Midbrain (tissue), 1 donor: ENCODE measurements around the gene CYP46A1.

Source experiments
- DNase-seq: peaks from one replicate; lab custom pipeline; 2025; lab: John Stamatoyannopoulos, UW

Gene CYP46A1

DNA sequence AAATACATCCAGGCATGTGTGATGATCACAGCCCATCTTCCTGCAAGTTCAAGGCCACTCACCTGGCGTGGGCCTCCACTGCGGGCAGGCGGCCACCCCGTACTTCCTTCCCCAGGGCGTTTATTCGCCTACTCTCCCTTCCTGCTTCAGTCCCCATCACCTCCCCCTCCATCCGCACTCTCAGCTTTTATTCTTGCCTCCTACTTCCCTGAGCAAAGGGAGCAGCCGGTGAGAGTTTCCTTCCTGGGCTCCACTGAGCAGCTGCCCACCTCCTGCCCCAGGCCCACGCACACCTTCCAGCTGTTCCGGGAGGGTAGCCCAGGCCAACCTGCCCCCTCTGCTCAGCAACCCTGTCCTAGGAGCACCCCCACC is 4.1 kb downstream of the CYP46A1 start:
- no peak for DNase-seq

DNA sequence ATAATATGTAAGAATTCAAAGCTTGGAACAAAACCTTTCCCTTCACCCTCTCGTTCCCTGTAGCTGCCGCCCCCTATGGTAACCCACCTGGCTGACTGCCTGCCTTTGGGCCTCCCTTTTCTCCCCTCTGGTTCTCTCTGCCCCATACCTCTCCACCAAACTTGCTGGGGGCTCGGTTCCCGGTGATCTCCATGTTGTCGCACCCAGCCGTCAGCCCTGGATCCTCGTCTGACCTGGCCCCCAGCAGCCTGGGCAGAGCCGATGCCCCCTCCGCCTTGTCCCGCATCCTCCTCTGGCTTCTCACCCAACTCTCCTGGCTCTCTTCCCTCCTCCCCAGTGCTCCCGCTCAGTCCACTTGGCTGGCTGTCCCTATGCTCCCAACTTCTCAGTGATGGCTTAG is 4.5 kb downstream of the CYP46A1 start:
- DNase-seq: no peak

DNA sequence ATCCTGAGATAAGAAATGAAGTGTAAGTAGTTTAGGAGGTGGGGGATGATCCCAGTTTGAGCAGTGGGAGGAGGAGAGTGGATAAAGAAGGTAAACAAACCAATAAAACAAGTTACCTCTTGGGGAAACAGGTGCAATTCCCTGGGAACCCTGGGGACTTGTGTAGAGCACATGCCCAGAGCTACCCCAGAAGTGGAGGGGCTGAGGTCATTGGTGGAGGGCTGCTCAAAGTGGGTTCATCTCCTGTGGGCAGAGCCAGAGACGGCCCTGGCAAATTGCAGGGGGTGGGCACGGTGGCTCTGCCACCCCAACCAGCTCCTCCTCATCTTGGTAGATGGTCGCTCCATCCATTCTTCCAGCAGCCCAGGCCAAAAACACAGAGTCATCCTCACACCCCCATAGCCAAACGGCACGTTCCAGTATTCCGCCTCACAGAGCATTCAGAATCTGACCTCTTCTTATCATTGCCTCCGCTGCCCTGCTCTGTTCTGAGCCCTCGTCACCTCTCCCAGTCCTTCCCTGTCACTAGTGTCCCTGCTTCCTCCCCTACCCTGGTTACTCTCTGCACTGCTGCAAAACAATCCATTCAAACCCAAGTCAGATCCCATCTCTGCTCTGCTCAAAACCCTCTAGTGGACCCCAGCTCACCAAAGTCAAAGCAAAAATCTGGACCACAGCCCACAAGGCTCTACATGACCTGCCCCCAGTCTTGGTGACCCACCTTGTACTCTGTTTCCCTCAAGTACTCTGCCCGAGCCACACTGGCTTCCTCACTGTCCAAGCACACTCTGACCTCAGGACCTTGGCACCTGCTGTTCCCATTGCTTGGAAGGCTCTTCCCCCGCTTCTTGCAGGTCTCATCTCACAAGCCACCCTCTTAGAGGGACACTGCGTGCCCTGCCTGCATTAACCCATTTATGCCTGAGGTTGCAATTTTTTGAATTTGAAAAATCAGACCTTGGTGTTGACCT is 5.5 kb downstream of the CYP46A1 start:
- DNase-seq: no peak

DNA sequence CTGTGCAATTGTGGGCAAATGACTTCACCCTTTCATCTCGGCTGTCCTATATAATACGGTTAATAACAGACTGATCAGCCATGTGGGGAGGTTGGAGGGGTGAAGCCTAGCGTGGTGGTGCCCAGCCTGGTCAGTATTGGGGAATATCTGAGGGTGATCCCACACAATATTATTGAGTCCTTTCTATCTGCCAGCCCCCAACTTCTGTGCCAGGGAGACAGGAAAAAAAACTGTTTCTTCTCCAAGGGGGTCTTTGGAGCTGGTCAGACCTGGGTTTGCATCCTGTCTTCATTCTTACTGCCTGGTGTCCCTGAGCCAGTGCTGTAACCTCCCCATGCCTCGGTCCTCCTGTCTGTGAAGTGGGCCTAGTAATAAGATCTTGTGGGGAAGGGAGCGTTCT is 6.5 kb downstream of the CYP46A1 start:
- DNase-seq: no peak

DNA sequence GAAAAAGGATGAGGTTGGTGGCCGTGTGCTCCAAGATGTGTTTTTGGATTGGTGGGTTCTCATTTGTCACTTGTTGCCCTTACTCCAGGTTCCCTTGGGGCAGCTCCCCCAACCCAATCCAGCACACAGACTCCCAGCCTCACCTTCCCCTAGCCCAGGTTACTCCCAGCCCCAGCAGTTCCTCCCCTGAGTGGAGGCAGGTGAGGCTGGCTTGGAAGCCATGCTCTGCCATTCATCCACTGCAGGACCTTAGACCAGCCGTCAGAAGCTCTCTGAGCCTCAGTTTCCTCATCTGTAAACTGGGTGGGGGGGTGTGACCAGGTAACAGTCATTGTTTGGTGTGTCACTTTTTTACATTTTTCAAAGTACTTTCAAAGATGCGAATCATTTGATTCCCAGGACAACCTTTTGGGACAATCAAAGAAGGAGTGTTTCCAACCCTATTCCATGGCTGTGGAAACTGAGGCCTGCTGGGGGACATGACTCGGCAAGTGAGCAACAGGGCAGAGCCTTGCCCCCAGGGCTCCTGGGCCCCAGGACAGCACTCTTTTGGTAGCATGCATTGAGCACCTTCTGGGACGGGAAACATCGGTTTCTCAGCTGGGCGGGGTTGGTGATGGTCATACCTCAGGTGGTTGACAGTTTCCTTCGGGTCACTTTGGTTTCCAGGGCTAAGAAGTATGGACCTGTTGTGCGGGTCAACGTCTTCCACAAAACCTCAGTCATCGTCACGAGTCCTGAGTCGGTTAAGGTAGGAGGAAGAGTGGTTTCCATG is 7.2 kb downstream of the CYP46A1 start:
- no peak for DNase-seq

DNA sequence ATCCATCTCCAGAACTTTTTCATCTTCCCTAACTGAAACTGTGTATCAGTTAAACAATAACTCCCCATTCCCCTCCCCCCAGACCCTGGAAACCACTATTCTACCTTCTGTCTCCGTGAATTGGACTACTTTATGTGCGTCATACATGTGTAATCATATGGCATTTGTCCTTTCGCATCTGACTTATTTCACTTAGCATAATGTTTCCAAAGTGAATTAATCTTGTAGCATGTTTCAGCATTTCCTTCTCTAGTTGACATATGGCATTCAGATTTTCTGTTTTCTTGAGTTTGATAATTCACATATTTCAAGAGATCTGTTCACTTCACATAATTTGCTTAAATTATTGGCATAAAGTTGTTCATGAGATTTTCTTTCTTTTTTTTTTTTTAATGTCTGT is 9.8 kb downstream of the CYP46A1 start:
- DNase-seq: no peak

DNA sequence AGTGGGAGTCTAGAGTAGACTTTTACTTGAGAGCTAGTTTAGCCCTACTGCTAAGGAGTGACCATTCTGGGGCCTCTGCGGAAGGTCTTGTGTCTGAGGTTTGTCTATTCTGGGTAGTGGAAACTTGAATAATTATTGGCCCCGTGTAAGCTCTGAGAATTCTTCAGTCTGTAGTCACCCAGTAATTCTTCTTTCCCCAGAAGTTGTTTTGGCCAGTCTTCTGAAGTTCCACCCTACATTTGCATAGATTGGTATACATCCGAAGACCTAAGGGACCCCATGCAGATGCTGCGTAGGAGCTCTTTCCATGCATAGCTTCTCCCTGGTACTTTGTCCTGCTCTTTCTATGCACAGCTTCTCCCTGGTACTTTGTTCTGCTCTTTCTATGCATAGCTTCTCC is 12.8 kb downstream of the CYP46A1 start:
- no peak for DNase-seq

DNA sequence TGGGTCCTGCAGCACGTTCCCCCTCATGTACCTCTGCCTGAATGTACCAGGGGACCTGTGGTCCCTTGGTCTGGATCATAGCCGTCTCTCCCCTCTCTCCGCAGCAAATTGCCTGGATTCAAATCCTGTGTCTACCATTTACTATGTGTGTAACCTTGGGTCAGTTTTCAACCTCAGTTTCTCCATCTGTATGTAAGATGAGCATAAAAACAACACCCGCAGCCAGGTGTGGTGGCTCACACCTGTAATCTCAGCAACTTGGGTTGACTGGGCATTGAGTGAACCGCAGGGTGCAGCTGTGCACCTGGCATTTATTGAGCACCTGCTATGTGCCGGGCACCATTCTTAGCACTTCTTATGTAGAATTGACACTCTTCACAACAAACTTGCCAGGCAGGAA is 14.1 kb downstream of the CYP46A1 start:
- no peak for DNase-seq

DNA sequence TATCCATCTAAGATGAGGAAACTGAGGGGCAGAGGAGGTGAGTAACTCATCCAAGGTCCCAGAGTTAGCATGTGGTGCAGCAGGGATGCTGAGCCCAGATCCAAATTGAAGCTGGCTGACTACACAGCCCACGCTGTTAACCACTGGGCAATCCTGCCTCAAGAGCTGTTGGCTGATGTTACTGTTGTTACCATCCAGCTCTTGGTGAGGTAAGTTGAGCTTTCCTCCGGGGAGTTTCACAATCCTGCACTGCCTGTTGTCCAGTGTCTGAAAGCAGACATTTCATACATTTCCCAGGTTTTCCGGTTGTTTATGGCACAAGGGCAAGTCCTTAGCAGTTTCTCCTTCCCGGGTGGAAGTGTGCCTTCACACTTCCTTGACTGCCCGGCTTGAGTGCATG is 14.5 kb downstream of the CYP46A1 start:
- DNase-seq: no peak

DNA sequence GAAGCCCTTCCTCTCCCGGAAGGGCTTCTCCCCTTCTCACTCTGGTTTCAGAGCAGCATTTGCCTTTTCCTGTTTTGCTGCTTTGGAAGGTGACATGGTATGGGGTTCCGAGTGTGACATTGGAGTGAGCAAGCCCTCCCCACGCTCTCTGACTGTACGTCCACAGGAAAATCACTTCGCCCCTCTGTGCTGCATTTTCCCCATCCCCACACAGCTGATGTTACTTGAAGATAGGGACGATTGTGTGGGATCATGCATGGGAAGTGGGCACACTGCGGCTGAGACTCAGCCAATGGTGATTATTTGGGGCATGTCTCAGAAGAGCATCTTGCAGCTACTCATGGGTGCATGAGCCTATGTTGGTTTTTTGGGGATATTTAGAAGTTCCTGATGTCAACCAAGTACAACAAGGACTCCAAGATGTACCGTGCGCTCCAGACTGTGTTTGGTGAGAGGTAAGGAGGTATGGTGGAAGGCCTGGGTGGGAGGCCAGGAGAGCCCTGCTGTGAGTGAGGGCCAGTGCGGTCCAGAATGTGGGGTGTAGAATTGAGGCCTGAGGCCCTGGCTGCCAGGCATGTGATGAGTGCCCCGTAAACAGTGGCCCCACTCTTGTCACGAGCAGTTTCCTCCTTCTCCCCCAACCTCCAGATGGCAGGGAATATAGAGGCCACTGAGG is 15.1 kb downstream of the CYP46A1 start:
- DNase-seq: no peak

DNA sequence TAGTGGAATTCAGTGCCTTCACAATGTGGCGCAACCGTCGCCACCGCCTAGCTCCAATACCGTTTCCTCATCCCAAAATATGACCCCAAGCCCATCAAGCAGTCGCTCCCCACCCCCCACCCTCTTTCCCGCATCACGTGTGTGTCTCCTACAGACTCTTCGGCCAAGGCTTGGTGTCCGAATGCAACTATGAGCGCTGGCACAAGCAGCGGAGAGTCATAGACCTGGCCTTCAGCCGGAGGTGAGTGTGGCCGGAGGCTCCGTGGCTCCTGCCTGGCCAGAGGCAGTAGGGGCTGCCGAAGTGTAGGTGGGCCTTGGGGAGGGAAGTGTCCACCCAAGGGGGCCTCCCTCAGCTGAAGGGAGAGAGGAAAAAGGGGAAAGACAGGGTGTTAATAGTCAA is 15.8 kb downstream of the CYP46A1 start:
- DNase-seq: no peak

DNA sequence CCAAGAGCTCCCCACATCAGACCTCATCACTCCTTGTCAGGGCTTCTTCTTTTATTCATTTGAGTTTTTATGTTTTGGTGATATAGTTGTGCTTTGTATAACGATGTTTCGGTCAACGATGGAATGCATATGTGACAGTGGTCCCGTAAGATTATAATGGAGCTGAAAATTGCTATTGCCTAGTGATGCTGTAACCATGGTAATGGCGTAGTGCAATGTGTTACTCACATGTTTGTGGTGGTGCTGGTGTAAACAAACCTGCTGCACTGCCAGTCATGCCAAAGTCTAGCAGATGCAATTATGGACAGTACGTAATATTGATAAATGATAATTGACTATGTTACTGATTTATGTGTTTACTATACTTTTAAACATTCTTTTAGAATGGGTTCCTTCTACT is 16.3 kb downstream of the CYP46A1 start:
- no peak for DNase-seq

DNA sequence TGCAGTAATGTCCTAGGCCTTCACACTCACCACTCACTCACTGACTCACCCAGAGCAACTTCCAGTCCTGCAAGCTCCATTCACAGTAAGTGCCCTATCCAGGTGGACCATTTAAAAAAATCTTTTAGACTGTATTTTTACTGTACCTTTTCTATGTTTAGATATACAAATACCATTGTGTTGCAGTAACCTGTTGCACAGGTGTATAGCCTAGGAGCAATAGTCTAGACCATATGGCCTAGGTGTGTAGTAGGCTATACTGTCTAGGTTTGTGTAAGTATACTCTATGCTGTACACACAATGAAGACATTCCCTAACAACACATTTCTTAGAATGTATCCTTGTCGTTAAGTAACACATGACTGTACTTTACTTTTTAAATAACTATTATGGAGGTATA is 17.2 kb downstream of the CYP46A1 start:
- DNase-seq: no peak

DNA sequence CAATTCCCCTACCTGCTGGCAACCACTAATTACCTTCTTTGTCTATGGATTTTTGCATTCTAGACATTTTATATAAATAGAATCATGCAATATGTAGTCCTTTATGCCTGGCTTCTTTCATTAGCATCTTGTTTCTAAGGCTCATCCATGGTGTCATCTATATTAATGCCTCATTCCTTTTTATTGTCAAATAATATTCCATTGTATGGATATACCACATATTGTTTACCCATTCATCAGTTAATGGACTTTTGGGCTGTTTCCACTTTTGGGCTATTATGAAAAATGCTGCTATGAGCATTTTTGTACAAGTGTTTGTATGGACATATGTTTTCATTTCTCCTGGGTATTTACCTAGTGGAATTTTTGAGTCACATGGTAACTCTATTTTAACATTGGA is 18.0 kb downstream of the CYP46A1 start:
- no peak for DNase-seq

DNA sequence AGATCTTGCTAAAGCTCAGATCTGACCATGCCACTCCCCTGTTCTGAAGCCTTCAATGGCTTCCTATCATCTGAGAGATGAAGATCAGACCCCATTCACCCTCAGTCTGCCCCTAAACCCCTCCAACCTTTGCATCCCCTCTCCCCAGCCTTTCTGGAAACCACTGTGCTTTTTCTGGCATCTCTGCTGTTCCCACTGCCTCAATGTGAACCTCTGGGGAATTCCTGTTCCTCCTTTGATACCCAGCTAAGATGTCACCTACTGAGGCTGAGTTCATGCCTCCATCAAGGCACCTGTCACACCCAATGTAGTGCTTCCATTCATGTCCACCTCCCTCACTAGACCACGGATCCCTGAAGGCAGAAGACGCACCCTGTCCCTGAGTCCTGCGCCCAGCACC is 19.3 kb downstream of the CYP46A1 start:
- DNase-seq: no peak

DNA sequence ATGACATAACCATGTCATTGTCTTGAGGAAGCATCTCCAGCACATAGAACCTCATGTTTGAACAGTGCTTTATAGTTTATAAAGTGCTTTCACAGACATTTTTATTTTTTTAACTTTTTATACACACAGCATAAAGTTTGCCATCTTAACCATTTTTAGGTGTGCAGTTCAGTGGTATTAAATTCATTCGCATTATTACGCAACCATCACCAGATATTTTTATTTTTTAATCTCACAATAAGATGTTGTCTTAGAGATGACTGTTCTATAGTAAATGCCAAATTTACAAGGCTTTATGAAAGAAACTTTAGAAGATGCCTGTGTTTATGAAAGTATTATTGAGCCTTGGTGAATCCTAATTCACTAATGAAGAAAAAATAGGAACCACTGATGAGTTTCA is 19.9 kb downstream of the CYP46A1 start:
- DNase-seq: no peak

DNA sequence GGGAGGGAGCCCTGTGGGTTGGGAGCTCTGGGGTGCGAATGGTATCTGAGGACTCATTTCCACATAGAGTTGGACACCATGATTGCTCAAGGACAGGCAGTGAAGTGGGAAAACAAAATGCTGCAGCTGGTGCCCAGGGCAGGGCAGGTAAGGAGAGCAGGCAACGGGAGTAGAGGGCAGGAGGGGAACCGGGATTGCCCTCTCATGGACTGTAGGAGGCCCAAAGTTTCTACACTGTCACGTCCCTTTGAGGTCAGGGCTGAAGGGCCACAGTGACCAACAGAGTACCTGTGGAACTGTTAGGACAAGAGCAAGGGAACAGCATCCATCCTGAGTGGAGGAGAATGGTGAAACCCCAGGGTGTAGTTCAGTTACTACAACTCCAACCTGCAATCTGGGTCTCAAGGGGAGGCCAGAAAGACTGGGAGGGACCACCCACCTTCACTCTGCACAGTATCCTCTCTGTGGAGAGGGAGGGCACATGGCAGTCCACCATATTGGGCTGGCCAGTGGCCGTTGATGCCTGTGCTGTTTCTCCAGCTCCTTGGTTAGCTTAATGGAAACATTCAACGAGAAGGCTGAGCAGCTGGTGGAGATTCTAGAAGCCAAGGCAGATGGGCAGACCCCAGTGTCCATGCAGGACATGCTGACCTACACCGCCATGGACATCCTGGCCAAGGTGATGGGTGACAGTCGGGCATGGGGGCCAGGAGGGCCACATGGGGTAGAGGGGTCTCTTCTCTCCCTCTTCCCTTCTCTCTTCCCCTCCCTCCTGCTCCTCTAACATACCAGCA is 22.2 kb downstream of the CYP46A1 start:
- DNase-seq: no peak

DNA sequence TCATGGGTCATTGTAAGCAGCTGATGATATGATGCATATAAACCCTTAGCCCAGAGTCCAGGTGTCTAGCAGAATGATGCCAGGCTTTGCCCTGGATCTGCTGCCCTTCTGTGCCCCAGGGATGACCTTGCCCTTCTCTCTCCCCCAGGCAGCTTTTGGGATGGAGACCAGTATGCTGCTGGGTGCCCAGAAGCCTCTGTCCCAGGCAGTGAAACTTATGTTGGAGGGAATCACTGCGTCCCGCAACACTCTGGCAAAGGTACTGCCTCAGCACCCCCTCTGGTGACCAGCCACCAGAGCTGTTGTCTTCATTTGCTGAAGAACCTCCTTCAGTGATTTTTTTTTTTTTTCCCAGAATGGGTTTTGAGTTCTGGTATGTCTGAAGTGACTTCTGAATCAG is 23.3 kb downstream of the CYP46A1 start:
- no peak for DNase-seq

DNA sequence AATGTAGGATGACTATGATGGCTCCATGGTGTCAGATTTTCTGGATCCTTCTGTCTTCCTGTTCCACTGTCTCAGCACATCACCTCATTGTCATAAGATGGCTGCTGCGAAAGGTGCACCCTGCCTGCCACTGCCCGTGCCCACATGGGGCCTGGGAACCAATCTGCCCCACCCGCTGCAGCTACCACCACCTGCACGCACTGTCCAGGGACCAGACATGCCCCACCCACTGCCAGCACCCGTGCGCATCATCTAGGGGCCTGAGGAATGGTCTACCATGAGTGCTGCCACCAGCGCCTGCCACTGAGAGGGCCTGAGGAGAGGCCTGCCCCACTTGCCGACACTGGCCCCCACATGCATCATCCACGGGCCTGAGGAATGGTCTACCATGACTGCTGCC is 23.8 kb downstream of the CYP46A1 start:
- DNase-seq: no peak

DNA sequence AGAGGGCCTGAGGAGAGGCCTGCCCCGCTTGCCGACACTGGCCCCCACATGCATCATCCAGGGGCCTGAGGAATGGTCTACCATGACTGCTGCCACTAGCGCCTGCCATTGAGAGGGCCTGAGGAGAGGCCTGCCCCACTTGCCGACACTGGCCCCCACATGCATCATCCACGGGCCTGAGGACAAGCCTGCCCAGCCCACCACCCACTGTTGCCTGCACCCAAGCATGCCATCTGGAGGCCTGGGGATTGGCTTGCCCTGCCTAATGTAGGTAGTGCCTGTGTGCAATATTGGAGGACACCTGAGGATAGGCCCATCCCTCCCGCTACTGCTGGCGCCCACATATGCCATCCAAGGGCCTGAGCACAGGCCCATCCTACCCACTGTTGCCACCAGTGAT is 24.4 kb downstream of the CYP46A1 start:
- DNase-seq: no peak

DNA sequence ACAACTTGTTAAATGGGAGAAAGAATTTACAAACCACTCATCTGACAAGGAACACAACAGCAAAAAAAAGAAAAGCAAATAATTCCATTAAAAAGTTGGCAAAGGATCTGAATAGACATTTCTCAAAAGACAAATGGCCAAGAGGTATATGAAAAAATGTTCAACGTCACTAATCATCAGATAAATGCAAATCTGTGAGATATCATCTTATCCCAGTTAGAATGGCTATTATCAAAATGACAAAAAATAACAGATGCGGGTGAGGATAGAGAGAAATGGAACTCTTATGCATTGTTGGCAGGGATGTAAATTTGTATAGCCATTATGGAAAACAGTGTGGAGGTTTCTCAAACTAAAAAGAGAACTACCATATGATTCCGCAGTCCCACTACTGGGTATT is 29.9 kb downstream of the CYP46A1 start:
- DNase-seq: no peak
